ENCODE results near the gene GRB7.

Gene GRB7

DNA sequence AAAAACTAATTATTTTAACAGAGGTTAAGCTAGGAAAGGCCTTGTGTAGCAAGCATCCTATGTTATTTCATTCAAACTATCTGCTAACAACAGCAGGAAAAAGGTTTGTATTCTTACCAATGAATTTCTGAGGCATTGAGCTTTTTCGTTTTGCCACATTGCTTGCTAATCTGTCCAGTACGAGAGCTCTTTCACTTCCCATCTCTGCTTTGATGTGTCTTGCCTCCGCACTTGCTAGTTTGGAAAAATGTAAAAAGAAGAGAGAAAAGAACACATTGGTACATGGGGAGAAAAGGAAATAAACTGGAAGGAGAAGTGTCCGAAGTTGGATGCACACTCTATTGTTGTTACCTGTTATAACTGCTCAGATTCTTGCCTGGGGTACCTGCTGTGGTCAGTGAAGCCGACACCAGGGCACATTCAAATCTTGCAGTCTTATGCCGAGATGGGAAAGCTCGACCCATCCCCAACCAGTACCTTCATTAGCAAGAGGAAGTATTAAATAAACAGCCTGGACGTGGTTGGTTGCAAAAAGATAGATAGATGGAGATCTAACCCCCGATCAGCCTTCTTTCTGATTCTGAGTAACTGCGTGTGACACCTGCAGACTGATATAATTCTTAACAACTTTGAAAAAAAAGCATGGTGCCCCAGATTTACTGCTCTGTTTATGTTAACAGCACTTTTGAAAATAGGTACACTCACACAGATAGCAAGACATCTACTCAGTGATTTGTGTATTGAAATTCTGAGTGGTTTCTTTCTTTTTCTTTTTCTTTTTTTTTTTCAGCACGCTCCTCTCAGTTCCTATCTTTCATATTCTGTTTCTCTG lies 40.0 kb downstream of the GRB7 start:
- no peaks in the 10 kb centered on the region for H3K9me3 ChIP-seq (ENCODE audit: control insufficient read depth, low read length)
- no peaks in the 10 kb centered on the region for H3K4me1 ChIP-seq (ENCODE audit: control insufficient read depth, insufficient read depth, low read length, poor library complexity, severe bottlenecking)
- WGBS, 2 experiments (ENCODE audit: insufficient coverage in 2 of 2), result 76 to 96% methylated on average over 4 to 6 of the region's 11 CpGs
- no peak overlapping the region for H3K27ac ChIP-seq (ENCODE audit: low read depth, low read length, severe bottlenecking)
- H3K36me3 ChIP-seq (ENCODE audit: control insufficient read depth, insufficient read depth, low read length), result no peaks in the 10 kb centered on the region
- H3K4me3 ChIP-seq (ENCODE audit: extremely low read depth, insufficient read depth, low read length, poor library complexity, severe bottlenecking), result no peak overlapping the region

- Histone ChIP-seq H3K4me3 (ENCODE audit: extremely low read depth, insufficient read depth, low read length, poor library complexity, severe bottlenecking) (no peak overlapping the region), H3K27ac (ENCODE audit: low read depth, low read length, severe bottlenecking) (no peak overlapping the region), H3K9me3 (ENCODE audit: control insufficient read depth, low read length) (no peaks in the 10 kb centered on the region), H3K4me1 (ENCODE audit: control insufficient read depth, insufficient read depth, low read length, poor library complexity, severe bottlenecking) (no peaks in the 10 kb centered on the region), H3K36me3 (ENCODE audit: control insufficient read depth, insufficient read depth, low read length) (no peaks in the 10 kb centered on the region)
- 77 to 88% methylated on average over 3 to 5 of the region's 6 CpGs for WGBS, 2 experiments (ENCODE audit: insufficient coverage in 2 of 2)
Measured at GRCh38 chr17:39781031-39781860, 43.5 kb downstream of the GRB7 start.

DNA sequence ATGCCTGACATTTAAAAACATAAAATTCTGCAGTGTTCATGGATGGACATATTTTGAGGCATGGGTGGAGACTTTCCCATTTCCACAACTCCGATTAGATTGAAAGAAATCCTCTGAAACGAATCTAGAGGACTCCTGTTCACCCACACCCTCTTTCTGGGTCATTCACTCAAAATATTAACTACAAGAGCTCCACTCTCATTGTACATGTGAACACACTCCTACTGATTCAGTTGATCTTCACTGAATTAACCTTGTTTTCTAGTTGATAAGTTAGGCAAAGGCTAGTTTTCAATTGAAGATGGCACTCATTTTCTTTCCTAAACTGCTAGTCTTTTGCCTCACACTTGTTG lies 44.1 kb downstream of the GRB7 start:
- Histone ChIP-seq H3K9me3 (ENCODE audit: control insufficient read depth, low read length) (no peaks in the 10 kb centered on the region), H3K36me3 (ENCODE audit: control insufficient read depth, insufficient read depth, low read length) (no peaks in the 10 kb centered on the region), H3K4me3 (ENCODE audit: extremely low read depth, insufficient read depth, low read length, poor library complexity, severe bottlenecking) (no peak overlapping the region), H3K27ac (ENCODE audit: low read depth, low read length, severe bottlenecking) (no peak overlapping the region), H3K4me1 (ENCODE audit: control insufficient read depth, insufficient read depth, low read length, poor library complexity, severe bottlenecking) (no peaks in the 10 kb centered on the region)
- WGBS, 2 experiments (ENCODE audit: insufficient coverage in 2 of 2), result 71% methylated on average over 2 of the region's 2 CpGs; no CpG with 5 or more reads in 1 of the 2 experiments

DNA sequence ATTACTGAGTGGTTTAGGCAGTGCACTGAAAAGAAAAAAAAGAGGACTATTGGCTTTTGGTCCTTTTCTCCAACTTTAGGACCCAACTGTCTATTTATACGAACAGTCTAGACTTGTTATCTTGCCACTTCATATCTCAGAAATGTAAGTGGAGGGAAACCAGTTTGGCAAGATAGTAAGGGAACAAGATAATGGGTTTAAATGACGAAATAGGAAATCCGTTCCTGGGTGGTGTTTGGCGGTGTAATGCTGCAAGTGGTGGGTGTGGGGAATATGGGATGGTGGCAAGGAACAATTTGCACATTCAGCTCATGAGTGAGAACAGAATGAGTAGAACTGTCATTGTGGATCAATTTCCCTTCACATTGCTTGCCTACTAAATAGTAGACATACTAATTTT lies 44.7 kb downstream of the GRB7 start:
- 91 to 100% methylated on average over 3 of the region's 4 CpGs for WGBS, 2 experiments (ENCODE audit: insufficient coverage in 2 of 2)
- no peaks in the 10 kb centered on the region for H3K36me3 ChIP-seq (ENCODE audit: control insufficient read depth, insufficient read depth, low read length)
- H3K4me3 ChIP-seq (ENCODE audit: extremely low read depth, insufficient read depth, low read length, poor library complexity, severe bottlenecking), result no peak overlapping the region
- H3K27ac ChIP-seq (ENCODE audit: low read depth, low read length, severe bottlenecking), result no peak overlapping the region
- no peaks in the 10 kb centered on the region for H3K9me3 ChIP-seq (ENCODE audit: control insufficient read depth, low read length)
- H3K4me1 ChIP-seq (ENCODE audit: control insufficient read depth, insufficient read depth, low read length, poor library complexity, severe bottlenecking), result no peaks in the 10 kb centered on the region

DNA sequence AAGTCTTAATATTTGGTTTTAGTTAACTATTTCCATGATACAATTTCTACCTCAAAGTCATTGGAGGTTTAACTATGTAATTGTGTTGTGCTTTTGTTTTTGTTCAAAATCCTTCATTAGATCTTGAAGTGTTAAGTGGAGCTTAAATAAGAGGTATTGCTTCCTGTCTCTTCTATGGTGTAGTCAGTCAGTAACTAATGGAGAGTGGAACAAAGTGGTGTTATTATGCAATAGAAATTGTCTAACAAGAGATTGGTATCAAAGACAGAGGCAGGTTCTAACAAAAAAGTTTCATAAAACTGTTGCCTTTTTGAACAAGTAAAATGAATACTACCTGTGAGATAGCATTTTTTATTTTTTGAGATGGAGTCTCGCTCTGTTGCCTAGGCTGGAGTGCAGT lies 45.2 kb downstream of the GRB7 start:
- Histone ChIP-seq H3K4me3 (ENCODE audit: extremely low read depth, insufficient read depth, low read length, poor library complexity, severe bottlenecking) (no peak overlapping the region), H3K27ac (ENCODE audit: low read depth, low read length, severe bottlenecking) (no peak overlapping the region), H3K9me3 (ENCODE audit: control insufficient read depth, low read length) (no peaks in the 10 kb centered on the region), H3K4me1 (ENCODE audit: control insufficient read depth, insufficient read depth, low read length, poor library complexity, severe bottlenecking) (no peaks in the 10 kb centered on the region), H3K36me3 (ENCODE audit: control insufficient read depth, insufficient read depth, low read length) (no peaks in the 10 kb centered on the region)
- WGBS, 2 experiments (ENCODE audit: insufficient coverage in 2 of 2), result 100% methylated on average over 1 of the region's 1 CpG; no CpG with 5 or more reads in 1 of the 2 experiments

DNA sequence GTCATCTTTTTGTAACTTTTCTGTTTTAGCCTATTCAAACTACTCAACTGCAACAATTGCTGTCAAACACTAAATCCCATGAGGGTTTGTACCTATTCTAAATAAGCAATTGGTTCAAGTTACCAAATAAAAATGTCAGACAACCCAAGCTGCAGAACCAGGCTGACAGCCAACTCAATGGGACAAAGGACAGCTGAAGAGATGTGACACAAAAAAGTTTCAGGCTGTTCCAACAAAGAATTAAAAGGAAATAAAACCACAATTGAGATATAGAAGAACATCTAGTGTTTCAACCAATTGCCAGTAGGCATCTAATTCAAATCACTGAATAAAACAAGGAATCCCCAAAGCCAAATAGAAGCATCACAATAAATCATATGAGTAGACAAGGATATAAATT lies 49.3 kb downstream of the GRB7 start:
- Histone ChIP-seq H3K4me3 (ENCODE audit: extremely low read depth, insufficient read depth, low read length, poor library complexity, severe bottlenecking) (no peak overlapping the region), H3K36me3 (ENCODE audit: control insufficient read depth, insufficient read depth, low read length) (no peaks in the 10 kb centered on the region), H3K4me1 (ENCODE audit: control insufficient read depth, insufficient read depth, low read length, poor library complexity, severe bottlenecking) (no peaks in the 10 kb centered on the region)

DNA sequence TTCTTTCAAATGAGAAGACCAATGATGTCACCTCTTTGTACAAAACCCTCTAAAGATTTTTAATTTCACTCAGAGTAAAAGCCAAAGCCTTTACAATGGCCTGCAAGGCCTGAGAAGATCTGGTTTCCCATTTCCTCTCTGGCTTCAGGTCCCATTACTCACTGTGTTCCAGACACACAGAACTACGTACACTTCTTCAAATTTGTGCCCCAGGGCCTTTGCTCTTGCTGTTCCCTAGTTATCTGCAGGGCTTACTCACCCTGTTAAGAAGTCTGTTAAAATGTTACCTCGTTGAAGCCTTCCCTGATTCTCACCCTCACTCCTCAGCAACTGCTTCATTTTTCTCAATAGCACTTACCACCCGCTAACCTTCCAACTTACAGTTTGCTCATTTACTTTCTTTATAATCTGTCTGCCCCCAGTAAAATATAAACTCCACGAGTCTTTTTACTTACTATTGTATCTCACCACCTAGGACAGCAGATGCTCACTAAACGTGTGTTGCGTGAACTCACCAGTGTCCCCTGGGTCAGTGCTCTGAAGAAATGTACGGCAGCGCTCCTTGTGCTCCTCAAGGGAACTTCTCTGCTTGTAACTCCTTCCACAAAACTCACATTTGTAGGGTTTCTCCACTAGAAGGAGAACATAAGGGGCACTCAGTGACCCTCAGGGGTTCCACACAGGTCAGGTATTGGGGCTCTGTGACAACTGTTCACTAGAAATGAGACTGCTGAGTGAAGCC lies 50.2 kb downstream of the GRB7 start:
- Histone ChIP-seq H3K9me3 (ENCODE audit: control insufficient read depth, low read length) (no peaks in the 10 kb centered on the region), H3K4me1 (ENCODE audit: control insufficient read depth, insufficient read depth, low read length, poor library complexity, severe bottlenecking) (no peaks in the 10 kb centered on the region), H3K36me3 (ENCODE audit: control insufficient read depth, insufficient read depth, low read length) (no peaks in the 10 kb centered on the region), H3K4me3 (ENCODE audit: extremely low read depth, insufficient read depth, low read length, poor library complexity, severe bottlenecking) (no peak overlapping the region), H3K27ac (ENCODE audit: low read depth, low read length, severe bottlenecking) (no peak overlapping the region)
- 89 to 92% methylated on average over 7 to 8 of the region's 8 CpGs for WGBS, 2 experiments (ENCODE audit: insufficient coverage in 2 of 2)

More for the DNA sequence above, 49.3 kb downstream of the GRB7 start:
- Histone ChIP-seq H3K9me3 (ENCODE audit: control insufficient read depth, low read length) (no peaks in the 10 kb centered on the region), H3K27ac (ENCODE audit: low read depth, low read length, severe bottlenecking) (no peak overlapping the region)

DNA sequence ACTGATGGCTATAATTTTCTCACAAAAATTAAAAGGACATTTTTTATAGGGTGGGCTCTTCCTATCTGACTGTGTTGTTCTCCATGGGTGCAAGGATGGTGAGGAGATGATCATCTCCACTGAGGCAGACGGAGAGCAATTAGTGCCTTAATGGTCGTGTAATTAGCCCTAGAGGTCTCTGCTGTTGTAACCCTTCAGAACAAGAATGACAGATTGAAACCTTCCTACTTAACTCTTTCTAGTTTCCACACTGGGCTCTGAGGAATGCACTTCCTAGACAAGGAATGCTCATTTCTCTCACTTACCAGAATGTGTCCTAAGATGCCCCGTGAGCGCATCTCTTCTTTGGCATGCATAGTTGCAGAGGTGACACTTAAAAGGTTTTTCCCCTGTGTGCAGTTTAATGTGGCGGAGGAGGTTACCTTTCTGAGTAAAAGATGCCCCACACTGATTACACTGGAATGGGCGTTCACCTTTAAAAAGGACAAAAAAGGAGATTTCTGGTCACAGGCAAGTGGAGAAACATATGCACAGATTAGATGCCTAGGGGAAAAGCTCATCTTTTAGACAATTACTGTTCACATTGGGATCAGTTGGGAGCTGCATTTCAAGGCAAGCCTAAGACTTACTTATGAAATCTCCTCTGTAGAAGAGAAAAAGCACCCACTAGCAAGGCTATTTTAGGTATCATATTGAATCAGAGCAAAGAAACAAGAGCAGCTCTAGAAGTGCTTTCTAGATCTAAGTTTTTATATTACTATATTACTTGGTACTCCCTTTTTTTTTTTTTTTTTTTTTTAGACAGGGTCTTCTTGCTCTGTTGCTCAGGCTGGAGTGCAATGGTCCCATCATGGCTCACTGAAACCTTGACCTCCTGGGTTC lies 53.6 kb downstream of the GRB7 start:
- no peaks in the 10 kb centered on the region for H3K4me1 ChIP-seq (ENCODE audit: control insufficient read depth, insufficient read depth, low read length, poor library complexity, severe bottlenecking)
- H3K36me3 ChIP-seq (ENCODE audit: control insufficient read depth, insufficient read depth, low read length), result no peaks in the 10 kb centered on the region
- 33 to 89% methylated on average over 3 of the region's 6 CpGs for WGBS, 2 experiments (ENCODE audit: insufficient coverage in 2 of 2)

GRCh38 chr17:39792526-39793221 lies 54.9 kb downstream of the GRB7 start:
- Histone ChIP-seq H3K36me3 (ENCODE audit: control insufficient read depth, insufficient read depth, low read length) (no peaks in the 10 kb centered on the region), H3K9me3 (ENCODE audit: control insufficient read depth, low read length) (no peaks in the 10 kb centered on the region), H3K4me3 (ENCODE audit: extremely low read depth, insufficient read depth, low read length, poor library complexity, severe bottlenecking) (no peak overlapping the region), H3K27ac (ENCODE audit: low read depth, low read length, severe bottlenecking) (no peak overlapping the region), H3K4me1 (ENCODE audit: control insufficient read depth, insufficient read depth, low read length, poor library complexity, severe bottlenecking) (no peaks in the 10 kb centered on the region)
- WGBS, 2 experiments (ENCODE audit: insufficient coverage in 2 of 2), result 87 to 91% methylated on average over 7 of the region's 10 CpGs

More for the DNA sequence above, 53.6 kb downstream of the GRB7 start:
- Histone ChIP-seq H3K27ac (ENCODE audit: low read depth, low read length, severe bottlenecking) (no peak overlapping the region), H3K4me3 (ENCODE audit: extremely low read depth, insufficient read depth, low read length, poor library complexity, severe bottlenecking) (no peak overlapping the region), H3K9me3 (ENCODE audit: control insufficient read depth, low read length) (no peaks in the 10 kb centered on the region)
